ENCODE results near the gene RMND1.
"Not testable (repeated sequence)": the region's sequence is repeated elsewhere in the genome, so short reads cannot be mapped to it uniquely, and the experiment has no call there.

The RMND1 gene

GRCh38 chr6:151384151-151384550 lies 67.8 kb downstream of the RMND1 start:
- no peak for DNase-seq (ENCODE audit: low spot score)

GRCh38 chr6:151382631-151383030 lies 69.3 kb downstream of the RMND1 start:
- DNase-seq (ENCODE audit: low spot score) = not testable (repeated sequence)

- DNase-seq (ENCODE audit: low spot score) = no peak
Measured at GRCh38 chr6:151381722-151382121, 70.2 kb downstream of the RMND1 start.

- no peak for DNase-seq (ENCODE audit: low spot score)
Measured at GRCh38 chr6:151380848-151381205, 71.1 kb downstream of the RMND1 start.

- no peak for DNase-seq (ENCODE audit: low spot score)
Measured at GRCh38 chr6:151379933-151380847, 71.7 kb downstream of the RMND1 start.

- DNase-seq (ENCODE audit: low spot score) = no peak
Measured at GRCh38 chr6:151377095-151377494, 74.8 kb downstream of the RMND1 start.

- DNase-seq (ENCODE audit: low spot score) = no peak
Measured at GRCh38 chr6:151376440-151376839, 75.5 kb downstream of the RMND1 start.

GRCh38 chr6:151375833-151376232 lies 76.1 kb downstream of the RMND1 start:
- no peak for DNase-seq (ENCODE audit: low spot score)

- no peak for DNase-seq (ENCODE audit: low spot score)
Measured at GRCh38 chr6:151374036-151374683, 77.8 kb downstream of the RMND1 start.

GRCh38 chr6:151372164-151372563 lies 79.8 kb downstream of the RMND1 start:
- DNase-seq (ENCODE audit: low spot score) = no peak

- DNase-seq (ENCODE audit: low spot score) = no peak
Measured at GRCh38 chr6:151370509-151371078, 81.3 kb downstream of the RMND1 start.

GRCh38 chr6:151365233-151365632 lies 86.7 kb downstream of the RMND1 start:
- DNase-seq (ENCODE audit: low spot score) = no peak

- DNase-seq (ENCODE audit: low spot score) = no peak
Measured at GRCh38 chr6:151359486-151359885, 92.4 kb downstream of the RMND1 start.

- no peak for DNase-seq (ENCODE audit: low spot score)
Measured at GRCh38 chr6:151358475-151358874, 93.5 kb downstream of the RMND1 start.

GRCh38 chr6:151357758-151358436 lies 94.0 kb downstream of the RMND1 start:
- no peak for DNase-seq (ENCODE audit: low spot score)

- not testable (repeated sequence) for DNase-seq (ENCODE audit: low spot score)
Measured at GRCh38 chr6:151356983-151357382, 94.9 kb downstream of the RMND1 start.
